ENCODE measurements around the gene CPZ.
"Not testable (repeated sequence)": the region's sequence is repeated elsewhere in the genome, so short reads cannot be mapped to it uniquely, and the experiment has no call there.

The CPZ gene

DNA sequence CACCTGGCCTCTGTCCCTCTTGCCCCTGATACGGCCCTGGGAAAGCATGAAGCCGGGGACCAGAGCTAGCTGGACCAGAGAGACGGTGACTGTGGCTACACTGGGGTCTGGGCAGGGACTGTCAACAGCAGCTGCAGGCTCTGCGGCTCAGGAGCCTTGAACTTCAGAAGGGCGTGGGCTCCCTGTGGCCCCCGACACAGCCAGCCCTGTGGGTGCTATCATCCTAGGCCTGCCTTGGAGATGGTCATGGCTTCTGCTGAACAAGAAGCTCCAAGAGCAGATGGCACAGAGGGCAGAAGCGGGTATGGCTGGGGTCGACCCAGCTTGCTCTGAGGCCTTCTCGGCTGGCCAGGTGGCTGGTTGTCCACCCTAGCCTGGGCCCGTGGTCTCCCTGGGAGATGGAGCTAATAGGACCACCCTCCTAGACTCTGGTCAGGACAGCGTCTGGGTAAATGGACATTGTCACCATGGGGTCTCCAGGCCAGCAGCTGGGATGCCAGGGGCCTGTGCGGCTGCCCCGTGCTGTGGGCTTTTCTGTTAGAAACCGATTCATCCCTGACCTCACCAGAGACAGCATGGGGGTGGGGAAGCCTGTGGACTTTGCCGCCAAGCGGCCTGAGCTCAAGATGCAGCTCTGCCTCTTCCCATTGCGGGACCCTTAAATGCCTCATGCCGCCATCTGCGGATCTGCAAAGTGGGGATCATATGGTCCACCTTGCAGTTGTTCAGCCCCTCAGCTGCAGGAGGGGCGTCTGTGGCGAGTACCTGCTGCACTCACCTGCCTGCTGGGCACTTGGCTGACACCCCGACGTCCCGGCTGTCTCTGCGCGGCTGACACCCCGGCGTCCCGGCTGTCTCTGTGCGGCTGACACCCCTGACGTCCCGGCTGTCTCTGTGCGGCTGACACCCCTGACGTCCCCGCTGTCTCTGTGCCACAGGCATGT, 21.1 kb downstream of the CPZ start:
- DNase-seq: no peak

- no peak for DNase-seq
These were observed 22.0 kb downstream of the CPZ start for GRCh38 chr4:8614365-8615193.

DNA sequence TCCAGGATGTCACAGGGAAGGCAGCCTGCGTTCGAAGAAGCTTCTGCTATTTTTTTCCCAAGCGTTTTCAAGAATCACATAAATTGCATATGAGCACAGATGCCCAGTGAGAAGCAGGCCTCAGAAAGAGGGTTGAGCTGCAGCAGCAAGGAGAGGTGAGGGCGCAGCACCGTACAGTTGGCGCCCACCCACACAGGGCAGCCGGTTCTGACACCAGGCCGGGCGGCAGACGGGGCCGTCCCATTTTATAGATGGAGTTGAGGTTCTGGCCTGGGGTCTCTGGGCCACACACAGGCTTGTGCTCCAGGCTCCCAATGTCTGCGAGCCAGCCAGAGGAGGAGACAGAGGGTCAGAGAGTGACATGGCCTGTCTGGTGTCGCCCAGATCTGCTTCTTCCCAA, 22.8 kb downstream of the CPZ start:
- DNase-seq: no peak

DNA sequence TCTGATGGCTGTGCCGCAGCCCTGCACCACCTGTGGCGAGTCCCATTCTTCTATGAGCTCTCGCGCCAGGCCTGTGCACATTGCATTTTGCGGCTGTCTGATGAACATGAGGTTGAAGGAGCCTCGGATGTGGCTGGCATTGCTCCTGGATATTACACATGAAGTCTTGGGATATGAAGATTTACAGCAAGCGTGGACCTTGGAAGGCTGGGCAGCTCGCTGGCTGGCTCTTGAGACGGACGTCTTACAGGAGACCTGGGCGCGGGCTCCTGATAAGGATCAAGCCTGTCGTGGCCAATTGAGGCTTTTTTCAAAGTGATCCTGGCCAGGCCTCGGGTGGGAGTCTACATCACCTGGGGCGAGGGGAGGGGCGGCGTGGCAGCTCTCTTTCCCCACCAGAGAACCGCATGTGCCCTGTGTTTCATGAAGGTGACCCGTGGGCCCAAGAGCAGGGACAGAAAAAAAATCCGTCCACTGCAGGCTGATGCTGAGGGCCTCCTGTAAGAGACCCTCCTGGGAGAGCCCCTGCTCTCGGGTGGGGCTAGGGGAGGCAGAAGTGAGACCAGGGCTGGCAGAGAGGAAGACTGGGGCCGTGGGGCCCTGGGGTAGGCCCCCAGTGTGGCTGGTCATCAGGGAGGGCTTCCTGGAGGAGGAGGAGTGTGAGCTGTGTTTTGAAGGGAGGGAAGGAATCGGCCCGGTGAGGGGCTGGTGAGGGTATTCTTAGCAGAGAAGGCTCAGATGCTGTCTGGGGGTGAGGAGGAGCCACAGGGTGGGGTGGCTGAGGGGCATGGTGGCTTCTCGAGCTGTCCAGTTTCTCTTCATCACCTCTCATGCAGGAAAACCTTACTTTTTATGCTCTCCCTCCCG, 23.6 kb downstream of the CPZ start:
- no peak for DNase-seq

DNA sequence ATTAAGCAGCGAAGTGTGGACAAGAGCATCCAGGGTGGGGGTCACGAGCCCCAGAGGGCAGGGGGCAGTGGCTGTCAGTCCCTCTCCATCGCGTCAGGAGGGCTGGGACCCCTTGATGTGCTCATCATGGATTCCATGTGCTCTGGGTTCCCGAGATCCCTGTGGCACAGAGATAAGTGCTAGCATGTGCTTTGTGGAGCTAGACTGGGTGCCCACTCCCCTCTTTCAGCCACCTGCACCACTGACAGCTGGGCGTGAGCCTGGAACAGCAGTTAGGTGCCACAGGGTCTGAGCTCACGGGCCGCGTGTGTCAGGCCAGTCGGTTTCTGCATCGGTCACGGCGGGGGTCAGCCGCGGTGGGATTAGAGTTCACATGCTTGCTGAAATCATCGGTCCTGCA, 24.3 kb downstream of the CPZ start:
- DNase-seq: no peak

GRCh38 chr4:8617486-8618040, 25.0 kb downstream of the CPZ start:
- no peak for DNase-seq

- DNase-seq: no peak
These were observed 25.9 kb downstream of the CPZ start for GRCh38 chr4:8618421-8618820.

DNA sequence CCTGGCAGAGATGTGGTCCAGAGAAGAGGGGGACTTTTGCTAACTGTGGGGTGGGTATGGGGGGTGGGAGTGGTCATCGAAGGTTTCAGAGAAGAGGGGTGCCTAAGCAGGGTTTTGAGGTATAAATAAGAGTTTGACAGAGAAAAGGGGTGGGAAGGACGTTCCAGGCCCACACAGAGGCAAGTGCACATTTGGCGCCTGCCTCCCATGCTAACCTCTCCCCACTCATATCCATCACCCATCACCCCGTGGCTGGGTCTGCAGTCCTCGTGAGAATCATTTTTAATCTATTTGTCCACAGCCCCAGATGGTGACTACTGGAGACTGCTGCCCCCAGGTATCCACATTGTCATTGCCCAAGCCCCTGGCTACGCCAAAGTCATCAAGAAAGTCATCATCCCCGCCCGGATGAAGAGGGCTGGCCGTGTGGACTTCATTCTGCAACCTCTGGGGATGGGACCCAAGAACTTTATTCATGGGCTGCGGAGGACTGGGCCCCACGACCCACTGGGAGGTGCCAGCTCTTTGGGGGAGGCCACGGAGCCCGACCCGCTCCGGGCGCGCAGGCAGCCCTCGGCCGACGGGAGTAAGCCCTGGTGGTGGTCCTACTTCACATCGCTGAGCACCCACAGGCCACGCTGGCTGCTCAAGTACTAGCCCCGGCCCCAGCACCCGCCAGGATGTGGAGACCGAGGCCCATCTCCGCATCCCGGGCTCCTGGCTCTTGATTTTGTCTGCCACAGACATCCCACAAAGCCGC, 26.6 kb downstream of the CPZ start:
- no peak for DNase-seq

- not testable (repeated sequence) for DNase-seq
These were observed 28.6 kb downstream of the CPZ start for GRCh38 chr4:8621135-8621534.

DNA sequence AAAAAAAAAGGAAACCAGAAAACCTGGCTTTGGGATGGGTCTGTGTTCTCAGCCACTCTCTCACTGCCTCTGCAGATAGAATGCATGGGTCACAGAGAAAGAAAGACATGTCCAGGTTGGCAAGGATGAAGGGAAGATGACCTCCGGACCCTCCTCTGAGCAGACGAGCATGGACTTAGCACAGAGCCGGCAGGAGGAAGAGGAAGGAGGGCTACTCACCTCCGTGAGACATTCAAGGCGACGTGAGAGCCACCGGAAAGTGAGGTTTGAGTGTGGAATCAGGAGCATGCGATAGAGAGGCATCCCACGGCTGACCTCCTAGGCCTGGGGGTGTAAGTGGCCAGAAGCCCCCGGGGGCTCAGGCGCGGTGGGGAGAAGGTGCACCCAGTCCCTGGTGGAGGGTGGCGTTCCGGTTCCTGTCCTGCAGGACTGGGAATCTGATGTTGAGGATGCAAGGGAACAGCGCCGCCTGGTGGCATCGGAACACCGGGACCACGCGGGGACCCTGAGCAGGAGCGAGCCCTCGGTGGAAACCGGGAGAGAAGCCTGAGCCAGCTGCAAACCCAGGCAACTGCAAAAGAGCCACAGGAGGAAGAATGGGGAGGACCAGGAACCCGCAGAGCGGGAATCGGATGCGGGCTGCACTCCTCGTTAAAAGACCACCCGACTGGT, 32.2 kb downstream of the CPZ start:
- not testable (repeated sequence) for DNase-seq

GRCh38 chr4:8630240-8630905, 37.8 kb downstream of the CPZ start:
- DNase-seq: not testable (repeated sequence)

GRCh38 chr4:8631896-8632295, 39.3 kb downstream of the CPZ start:
- DNase-seq: not testable (repeated sequence)

DNA sequence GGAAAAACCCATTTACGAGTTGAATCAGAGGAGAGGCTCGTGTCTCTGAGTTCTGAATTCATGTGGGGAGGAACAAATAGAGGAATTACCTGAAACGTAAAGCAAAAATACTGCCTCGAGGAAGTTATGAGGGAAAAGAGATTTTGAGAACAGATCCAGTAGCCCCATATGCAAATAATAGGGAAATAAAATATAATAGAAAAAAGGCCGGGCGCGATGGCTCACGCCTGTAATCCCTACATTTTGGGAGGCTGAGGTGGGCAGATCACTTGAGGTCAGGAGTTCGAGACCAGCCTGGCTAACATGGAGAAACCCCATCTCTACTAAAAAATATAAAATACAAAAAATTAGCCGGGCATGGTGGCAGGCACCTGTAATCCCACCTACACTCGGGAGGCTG, 42.2 kb downstream of the CPZ start:
- not testable (repeated sequence) for DNase-seq

DNA sequence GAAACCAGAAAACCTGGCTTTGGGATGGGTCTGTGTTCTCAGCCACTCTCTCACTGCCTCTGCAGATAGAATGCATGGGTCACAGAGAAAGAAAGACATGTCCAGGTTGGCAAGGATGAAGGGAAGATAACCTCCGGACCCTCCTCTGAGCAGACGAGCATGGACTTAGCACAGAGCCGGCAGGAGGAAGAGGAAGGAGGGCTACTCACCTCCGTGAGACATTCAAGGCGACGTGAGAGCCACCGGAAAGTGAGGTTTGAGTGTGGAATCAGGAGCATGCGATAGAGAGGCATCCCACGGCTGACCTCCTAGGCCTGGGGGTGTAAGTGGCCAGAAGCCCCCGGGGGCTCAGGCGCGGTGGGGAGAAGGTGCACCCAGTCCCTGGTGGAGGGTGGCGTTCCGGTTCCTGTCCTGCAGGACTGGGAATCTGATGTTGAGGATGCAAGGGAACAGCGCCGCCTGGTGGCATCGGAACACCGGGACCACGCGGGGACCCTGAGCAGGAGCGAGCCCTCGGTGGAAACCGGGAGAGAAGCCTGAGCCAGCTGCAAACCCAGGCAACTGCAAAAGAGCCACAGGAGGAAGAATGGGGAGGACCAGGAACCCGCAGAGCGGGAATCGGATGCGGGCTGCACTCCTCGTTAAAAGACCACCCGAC, 43.5 kb downstream of the CPZ start:
- not testable (repeated sequence) for DNase-seq

- no peak for DNase-seq
These were observed 45.0 kb downstream of the CPZ start for GRCh38 chr4:8637456-8637984.

- DNase-seq: no peak
These were observed 46.5 kb downstream of the CPZ start for GRCh38 chr4:8639021-8639420.

DNA sequence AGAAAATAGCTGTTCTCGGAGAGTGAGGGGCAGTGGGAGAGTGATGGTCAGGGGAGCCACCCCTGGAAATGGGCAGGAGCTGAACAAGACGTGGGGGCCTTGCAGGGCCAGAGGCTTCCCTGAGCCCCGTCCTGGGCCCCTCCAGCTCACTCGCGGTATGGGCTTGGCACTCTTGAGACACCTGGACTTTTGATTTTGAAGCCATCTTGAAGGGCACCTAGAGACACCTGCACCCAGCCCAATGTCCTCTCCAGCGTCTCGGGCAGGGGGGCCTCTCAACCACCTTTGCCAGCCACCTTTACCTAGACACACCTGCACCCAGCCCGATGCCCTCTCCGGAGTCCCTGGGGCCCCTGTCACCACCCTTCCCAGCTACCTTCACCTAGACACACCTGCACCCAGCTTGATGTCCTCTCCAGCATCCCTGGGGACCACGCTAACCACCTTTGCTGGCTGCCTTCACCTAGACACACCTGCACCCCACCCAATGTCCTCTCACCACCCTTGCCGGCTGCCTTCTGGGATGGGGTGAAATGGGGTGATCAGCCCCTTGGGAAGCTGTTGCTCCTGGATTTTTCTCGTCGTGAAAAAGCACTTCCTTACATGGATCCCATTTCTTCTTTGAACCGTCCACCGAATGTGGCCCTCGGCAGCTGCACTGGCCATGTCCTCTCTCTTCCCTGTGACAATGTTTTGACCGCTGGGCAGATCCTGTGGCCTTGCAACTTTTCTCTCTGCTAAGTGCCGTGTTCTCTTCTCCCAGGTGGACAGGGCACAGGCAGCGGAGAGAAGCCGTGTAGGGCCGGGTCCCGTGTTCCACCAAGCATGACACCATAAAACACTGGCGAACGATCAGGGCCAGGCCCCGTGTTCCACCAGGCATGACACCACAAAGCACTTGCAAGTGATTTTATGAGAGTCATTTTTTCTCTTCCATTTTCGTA, 47.5 kb downstream of the CPZ start:
- no peak for DNase-seq

GRCh38 chr4:8640816-8641215, 48.3 kb downstream of the CPZ start:
- DNase-seq: no peak

DNA sequence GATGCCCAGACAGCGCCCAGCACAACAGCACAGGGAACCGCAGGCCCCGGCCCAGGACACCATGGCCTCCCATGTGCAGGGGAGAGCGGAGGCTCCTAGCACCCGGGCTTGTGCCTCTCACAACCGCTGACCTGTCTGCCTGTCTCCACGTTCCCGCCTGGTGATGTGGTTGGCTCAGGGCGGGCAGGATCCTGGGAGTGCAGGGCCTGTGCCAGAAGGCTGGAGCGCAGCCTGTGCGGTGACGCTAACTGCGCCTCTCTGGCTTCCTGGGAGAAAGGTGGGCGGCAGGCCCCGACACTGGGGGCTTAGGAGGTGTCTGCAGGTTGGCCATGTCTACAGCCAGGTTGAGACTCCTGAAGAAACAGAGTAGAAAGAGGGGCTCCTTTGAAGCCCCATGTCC, 48.7 kb downstream of the CPZ start:
- DNase-seq: no peak

All from NCI-H187 (cell line).